CD4-positive, alpha-beta T cell treated with Interferon gamma for 1 hour (primary cell): ENCODE results near the gene UNC5B.
"Not testable (repeated sequence)": the region's sequence is repeated elsewhere in the genome, so short reads cannot be mapped to it uniquely, and the experiment has no call there.

Source experiments
- DNase-seq: peaks from one replicate; pipeline ENCODE4 v3.0.0-alpha.2; 2020

The UNC5B gene

DNA sequence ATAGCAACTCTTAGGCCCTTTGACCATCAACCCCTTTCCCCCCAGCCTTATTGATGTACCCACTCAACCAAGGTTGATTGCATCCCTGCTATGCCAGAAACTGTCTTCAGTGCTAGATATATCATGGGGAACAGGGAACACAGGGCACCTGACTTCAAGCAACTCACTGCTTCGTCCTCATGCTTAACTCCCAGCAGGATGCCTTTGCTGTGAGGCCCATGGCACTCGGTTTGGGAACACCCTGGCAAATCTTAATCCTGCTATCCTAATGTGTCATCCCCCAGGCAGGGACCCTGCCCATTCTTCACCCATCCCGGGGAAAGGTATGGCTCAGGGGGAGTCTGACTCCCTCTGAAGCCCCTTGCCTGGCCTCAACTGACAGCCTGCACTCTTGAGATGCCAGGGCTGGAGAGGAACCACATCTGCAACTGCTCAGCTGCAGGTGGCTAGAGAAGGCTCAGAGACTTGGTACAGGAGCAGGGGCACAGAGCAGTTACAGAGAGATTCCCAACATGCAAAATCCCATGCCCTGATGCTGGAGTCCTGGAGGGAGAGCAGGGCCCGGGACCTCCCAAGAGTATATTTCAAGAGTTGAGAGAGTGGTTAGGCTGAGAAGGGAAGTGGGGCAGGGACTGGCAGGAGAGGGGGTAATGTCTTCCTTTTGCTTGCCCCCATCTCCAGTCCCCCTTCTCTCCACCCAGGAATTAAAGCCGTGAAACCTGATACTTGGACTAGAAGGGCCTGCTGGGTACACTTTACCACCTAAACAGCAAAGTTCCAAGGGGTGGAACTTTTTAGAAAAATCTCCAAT, 2.4 kb upstream of the UNC5B start:
- no peak for DNase-seq

- DNase-seq = no peak
Observed at GRCh38 chr10:71210542-71210871, 1.9 kb upstream of the UNC5B start.

DNA sequence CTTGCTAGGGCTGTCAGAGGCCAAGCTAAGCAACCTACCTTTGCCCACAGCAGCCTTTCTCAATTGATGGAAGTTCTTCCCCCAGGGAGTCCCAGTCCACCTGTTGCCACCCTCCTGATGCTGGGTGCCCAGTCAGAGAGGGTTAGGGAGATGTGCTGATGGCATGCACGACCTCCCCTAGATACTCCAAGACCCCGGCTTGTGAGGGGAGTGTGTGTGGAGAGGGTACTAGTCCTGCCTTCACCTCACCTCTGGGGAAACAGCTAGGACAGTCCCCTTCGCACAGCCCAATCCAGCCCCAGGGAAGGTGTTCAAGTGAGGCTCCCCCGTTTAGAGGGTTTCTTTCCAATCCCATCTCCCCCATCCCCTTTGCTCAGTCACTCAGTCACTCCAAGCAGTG, 1.3 kb upstream of the UNC5B start:
- no peak for DNase-seq

GRCh38 chr10:71211775-71212317, 524 bp upstream of the UNC5B start:
- DNase-seq = no peak

- DNase-seq = peak; percentile 3
Observed at GRCh38 chr10:71213127-71213621, 804 bp downstream of the UNC5B start.

DNA sequence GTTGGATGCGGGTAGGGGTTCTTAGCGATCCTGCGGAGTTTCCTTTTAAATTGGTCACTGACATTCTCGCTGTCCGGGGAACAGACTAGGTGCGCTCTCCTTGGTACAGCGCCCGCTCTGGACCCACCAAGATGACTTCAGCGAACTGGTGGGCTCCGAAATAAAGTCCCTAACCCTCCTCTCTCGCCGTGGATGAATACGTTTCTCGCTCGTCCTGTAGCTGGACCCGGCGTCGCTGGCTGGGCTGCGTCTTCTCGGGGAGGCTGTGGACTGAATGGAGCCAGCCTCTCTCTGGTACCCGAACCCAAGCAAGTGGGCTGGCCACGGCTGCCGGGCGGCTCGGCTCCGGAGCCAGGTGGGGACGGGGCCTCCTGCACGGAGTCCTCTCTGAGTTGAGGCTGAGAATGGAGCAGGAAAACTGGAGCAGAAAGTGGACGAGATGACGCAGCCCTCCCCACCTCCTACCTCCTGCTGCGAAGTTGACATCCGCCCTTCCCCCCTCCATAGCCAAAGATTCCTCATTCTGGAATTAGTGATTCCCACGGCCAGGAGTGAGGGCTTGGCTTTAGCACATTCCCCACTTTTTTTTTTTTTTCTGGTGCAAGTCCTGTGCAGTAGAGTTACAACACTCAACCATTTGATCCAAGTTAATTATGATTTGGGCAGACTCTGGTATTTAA, 1.5 kb downstream of the UNC5B start:
- DNase-seq = no peak

GRCh38 chr10:71214641-71215559, 2.5 kb downstream of the UNC5B start:
- DNase-seq = no peak

GRCh38 chr10:71216363-71216695, 4.0 kb downstream of the UNC5B start:
- DNase-seq = no peak

GRCh38 chr10:71216751-71217265, 4.4 kb downstream of the UNC5B start:
- no peak for DNase-seq

- DNase-seq = no peak
Observed at GRCh38 chr10:71217266-71218045, 5.1 kb downstream of the UNC5B start.

DNA sequence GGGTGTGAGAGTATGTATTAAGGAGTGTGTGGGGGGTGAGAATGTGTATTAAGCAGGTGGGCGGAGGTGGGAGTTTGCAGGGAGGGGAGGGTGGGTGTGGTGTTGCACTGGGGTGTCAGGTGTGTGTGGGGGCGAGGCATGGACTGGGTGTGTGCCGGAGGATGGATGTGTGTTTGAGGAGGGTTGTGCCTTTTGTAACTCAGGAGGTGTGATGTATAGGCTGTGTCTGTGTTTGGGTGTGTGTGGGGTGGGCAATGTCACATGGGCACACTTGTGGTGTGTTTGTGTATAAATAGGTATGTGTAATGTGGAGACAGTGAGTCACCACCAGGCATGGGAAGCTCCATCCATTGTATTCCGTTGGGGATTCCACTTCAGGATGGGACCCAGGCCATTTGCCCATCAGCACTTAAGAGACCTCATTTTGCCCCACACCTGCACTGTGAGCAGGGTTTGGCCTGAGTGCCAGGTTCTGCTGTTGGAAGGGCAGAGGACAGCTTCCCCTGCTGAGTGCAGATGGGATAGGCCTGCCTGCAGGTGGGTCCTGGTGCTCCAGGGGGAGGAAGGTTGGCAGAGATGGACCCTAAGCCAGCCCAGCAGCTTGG, 5.8 kb downstream of the UNC5B start:
- no peak for DNase-seq

DNA sequence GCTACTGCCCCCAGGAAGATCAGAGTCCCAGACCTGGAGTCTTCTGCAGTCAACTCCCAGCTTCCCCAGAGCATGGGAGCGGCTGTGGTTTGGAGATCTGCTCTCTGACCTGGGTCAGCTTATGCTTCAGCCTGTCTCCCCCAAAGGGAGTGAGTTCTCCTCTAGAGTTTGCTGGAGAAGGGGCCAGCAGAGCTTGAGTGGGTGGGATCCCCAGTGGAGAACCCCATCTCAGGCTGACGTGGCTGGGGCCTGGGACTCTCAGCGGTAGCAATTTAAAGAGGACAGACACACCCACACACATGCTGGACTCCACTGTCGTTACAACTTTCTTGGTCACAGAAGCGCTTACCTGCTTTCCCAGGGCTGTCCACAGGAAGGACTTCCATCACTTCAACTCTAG, 6.3 kb downstream of the UNC5B start:
- DNase-seq = no peak

GRCh38 chr10:71219236-71219917, 7.0 kb downstream of the UNC5B start:
- not testable (repeated sequence) for DNase-seq

DNA sequence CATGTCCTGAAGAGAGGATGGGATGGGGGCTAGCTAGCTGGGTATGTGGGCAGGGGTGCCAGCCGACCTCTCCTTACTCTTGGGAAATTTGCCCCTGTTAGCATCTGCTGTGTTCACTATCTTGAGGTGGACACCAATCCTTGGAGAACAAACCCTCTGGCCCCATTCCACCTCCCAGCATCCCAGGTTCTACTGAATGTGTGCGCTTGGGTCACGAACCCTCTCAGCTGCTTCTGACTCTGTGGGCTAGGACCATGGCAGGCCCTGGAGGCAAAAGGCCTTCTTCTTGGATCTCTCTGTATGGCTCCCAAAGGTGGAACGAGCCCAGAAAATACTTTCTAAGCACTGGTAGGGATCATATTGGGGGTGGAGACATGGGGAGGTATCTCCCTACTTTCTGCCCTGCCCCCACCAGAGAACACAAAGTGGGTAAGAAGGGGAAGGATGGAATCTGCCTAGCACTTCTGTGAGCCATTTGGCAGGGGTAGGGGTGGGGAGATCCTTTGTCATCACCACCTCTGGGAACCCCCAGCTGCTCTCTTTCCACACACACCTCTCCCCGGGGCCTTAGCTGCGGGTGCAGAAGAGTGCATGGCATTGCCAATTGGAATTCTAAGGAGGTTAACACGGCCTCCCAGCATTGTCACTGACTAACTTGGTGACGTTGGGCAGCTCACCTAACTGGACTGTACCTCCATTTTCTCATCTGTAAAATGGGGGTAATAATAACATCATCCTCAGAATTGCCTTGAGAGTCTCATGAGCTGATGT, 7.7 kb downstream of the UNC5B start:
- DNase-seq = no peak

DNA sequence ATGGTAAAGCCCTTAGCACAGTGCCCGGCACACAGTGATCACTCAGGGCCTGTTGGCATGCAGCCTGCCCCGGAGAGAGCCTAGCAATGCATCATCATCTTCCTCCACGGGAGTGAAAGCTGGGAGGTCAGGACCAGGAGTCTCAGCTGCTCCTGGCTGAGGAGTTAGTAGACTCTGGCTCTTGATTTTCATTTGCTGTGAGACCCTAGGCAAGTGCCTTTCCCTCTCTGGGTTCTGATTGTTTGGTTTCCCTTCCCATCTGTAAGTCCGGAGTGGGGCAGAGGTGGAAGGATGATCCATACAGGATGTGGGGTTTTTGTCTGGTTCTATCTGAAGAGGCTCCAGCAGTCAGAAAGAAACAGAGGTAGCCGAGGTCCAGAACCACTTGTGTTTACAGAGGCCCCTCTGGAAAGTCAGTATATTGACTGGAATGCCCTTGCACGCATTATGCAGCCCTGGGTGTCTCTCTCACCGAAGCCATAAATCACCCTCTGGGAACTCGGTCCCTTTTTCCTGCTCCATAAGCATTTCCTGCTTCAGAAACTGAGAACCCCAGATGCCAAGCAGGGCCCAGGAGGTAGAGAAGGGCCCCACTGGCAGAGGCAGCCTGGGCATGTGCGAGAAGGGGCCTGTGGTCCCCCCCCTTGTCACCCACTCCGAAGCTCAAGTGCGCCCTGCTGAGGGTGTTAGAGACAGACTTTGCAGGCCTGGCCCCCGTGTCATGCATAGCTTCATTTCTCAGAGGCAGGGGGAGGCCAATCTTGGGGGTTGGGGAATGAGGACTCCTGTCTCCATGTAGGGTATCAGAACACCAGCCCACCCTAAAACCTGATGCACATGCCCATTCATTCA, 8.5 kb downstream of the UNC5B start:
- DNase-seq = no peak

- no peak for DNase-seq
Observed at GRCh38 chr10:71221586-71222202, 9.3 kb downstream of the UNC5B start.

GRCh38 chr10:71222601-71223346, 10.4 kb downstream of the UNC5B start:
- DNase-seq = no peak
